ENCODE data around the gene STARD3. TPM values are rescaled to one million over a fixed set of nuclear protein-coding genes. Genes with fewer than 3 reads are reported as not detected.

The STARD3 gene
- total RNA-seq, 1 donor from 2014 or later = 62.0 TPM

- Mint-ChIP-seq H3K4me1 (ENCODE audit: unreplicated experiment) (peaks cover 29% of the 10 kb centered on the region), H3K36me3 (no peaks in the 10 kb centered on the region), H3K27me3 (peaks cover 5% of the 10 kb centered on the region), H3K9me3 (no peaks in the 10 kb centered on the region), H3K4me3 (peak overlapping the region; percentile 91), H3K27ac (no peak overlapping the region)
- DNase-seq (ENCODE audit: extremely low spot score, unreplicated experiment) = no peak
- TF ChIP-seq CTCF (conservative IDR thresholded peaks at IDR 0.05) = no peak
Measured at GRCh38 chr17:39636587-39636926, 387 bp upstream of the STARD3 start.

DNA sequence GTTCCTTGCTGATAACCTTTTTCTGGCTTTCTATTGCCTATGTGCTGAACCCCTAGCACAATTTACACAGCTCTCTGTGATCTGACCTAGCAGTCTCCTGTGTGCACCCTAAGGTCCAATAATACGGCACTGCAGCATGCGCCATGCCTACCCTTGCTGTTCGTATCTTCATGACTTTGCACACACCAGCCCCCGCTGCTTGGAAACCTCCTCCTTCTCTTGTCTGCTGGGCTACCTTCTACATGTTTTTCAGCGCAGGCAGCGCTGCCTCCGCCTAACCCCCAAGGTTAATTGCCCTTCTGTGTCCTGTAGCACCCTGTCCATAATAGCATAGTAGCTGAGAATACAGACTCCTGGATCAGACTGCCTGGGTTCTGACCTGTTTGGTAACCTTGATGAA is 1.4 kb downstream of the STARD3 start:
- no peaks in the 10 kb centered on the region for H3K27me3 Mint-ChIP-seq
- H3K4me3 Mint-ChIP-seq = peak overlapping the region; percentile 91
- peak overlapping the region; percentile 64 for H3K27ac Mint-ChIP-seq
- no peak for TF ChIP-seq CTCF (conservative IDR thresholded peaks at IDR 0.05)
- no peaks in the 10 kb centered on the region for H3K9me3 Mint-ChIP-seq
- no peak for DNase-seq (ENCODE audit: extremely low spot score, unreplicated experiment)
- H3K4me1 Mint-ChIP-seq (ENCODE audit: unreplicated experiment) = peaks cover 37% of the 10 kb centered on the region
- H3K36me3 Mint-ChIP-seq = no peaks in the 10 kb centered on the region

GRCh38 chr17:39639043-39639442 is 2.1 kb downstream of the STARD3 start:
- no peak for DNase-seq (ENCODE audit: extremely low spot score, unreplicated experiment)
- Mint-ChIP-seq H3K4me1 (ENCODE audit: unreplicated experiment) (peaks cover 43% of the 10 kb centered on the region), H3K36me3 (no peaks in the 10 kb centered on the region), H3K27ac (no peak overlapping the region), H3K4me3 (peak overlapping the region; percentile 29), H3K27me3 (no peaks in the 10 kb centered on the region), H3K9me3 (no peaks in the 10 kb centered on the region)
- TF ChIP-seq CTCF (conservative IDR thresholded peaks at IDR 0.05) = no peak

- no peak for TF ChIP-seq CTCF (conservative IDR thresholded peaks at IDR 0.05)
- H3K27ac Mint-ChIP-seq = no peak overlapping the region
- H3K4me1 Mint-ChIP-seq (ENCODE audit: unreplicated experiment) = peaks cover 45% of the 10 kb centered on the region
- H3K9me3 Mint-ChIP-seq = no peaks in the 10 kb centered on the region
- H3K36me3 Mint-ChIP-seq = no peaks in the 10 kb centered on the region
- H3K4me3 Mint-ChIP-seq = peak overlapping the region; percentile 29
- DNase-seq (ENCODE audit: extremely low spot score, unreplicated experiment) = no peak
- no peaks in the 10 kb centered on the region for H3K27me3 Mint-ChIP-seq
Measured at GRCh38 chr17:39639566-39640458, 2.9 kb downstream of the STARD3 start.

GRCh38 chr17:39640591-39641031 is 3.7 kb downstream of the STARD3 start:
- H3K9me3 Mint-ChIP-seq = no peaks in the 10 kb centered on the region
- H3K27ac Mint-ChIP-seq = no peak overlapping the region
- H3K4me1 Mint-ChIP-seq (ENCODE audit: unreplicated experiment) = peaks cover 48% of the 10 kb centered on the region
- H3K36me3 Mint-ChIP-seq = no peaks in the 10 kb centered on the region
- TF ChIP-seq CTCF (conservative IDR thresholded peaks at IDR 0.05) = no peak
- H3K4me3 Mint-ChIP-seq = no peak overlapping the region
- H3K27me3 Mint-ChIP-seq = no peaks in the 10 kb centered on the region
- DNase-seq (ENCODE audit: extremely low spot score, unreplicated experiment) = no peak
